CD4-positive, alpha-beta T cell treated with Interferon alpha-2 for 1 hour (primary cell): Measurements from ENCODE around the gene SRSF9.
A peak's percentile ranks its signal among the peaks of the same experiment; 100 is the strongest.
"Not testable (repeated sequence)": the region's sequence is repeated elsewhere in the genome, so short reads cannot be mapped to it uniquely, and the experiment has no call there.

Experiments
- DNase-seq, 2 donors: peaks; one replicate each; pipeline ENCODE4 v3.0.0-alpha.2; 2020 to 2022

SRSF9 gene

GRCh38 chr12:120481022-120481767 is 11.6 kb upstream of the SRSF9 start:
- peak in 1 of 2 donors; percentile 52 for DNase-seq

GRCh38 chr12:120480211-120480610 is 10.7 kb upstream of the SRSF9 start:
- DNase-seq = no peak

- no peak for DNase-seq
These were observed 9.9 kb upstream of the SRSF9 start for GRCh38 chr12:120479458-120479857.

GRCh38 chr12:120475643-120476042 is 6.1 kb upstream of the SRSF9 start:
- no peak for DNase-seq

GRCh38 chr12:120474616-120474960 is 5.0 kb upstream of the SRSF9 start:
- no peak for DNase-seq

GRCh38 chr12:120473807-120474615 is 4.5 kb upstream of the SRSF9 start:
- DNase-seq = no peak

- no peak for DNase-seq
These were observed 3.0 kb upstream of the SRSF9 start for GRCh38 chr12:120472521-120472920.

GRCh38 chr12:120470150-120470784 is 719 bp upstream of the SRSF9 start:
- no peak for DNase-seq

- peak; percentile 46 to 63 for DNase-seq
These were observed 613 bp downstream of the SRSF9 start for GRCh38 chr12:120468821-120469449.

- DNase-seq = peak; percentile 6 to 36
These were observed 1.2 kb downstream of the SRSF9 start for GRCh38 chr12:120468325-120468820.

GRCh38 chr12:120467439-120467838 is 2.1 kb downstream of the SRSF9 start:
- no peak for DNase-seq

- peak; percentile 39 to 65 for DNase-seq
These were observed 2.8 kb downstream of the SRSF9 start for GRCh38 chr12:120466560-120467315.

- no peak for DNase-seq
These were observed 3.8 kb downstream of the SRSF9 start for GRCh38 chr12:120465756-120466155.

GRCh38 chr12:120463712-120464111 is 5.8 kb downstream of the SRSF9 start:
- no peak for DNase-seq

GRCh38 chr12:120462099-120462640 is 7.4 kb downstream of the SRSF9 start:
- DNase-seq = no peak

- no peak for DNase-seq
These were observed 9.4 kb downstream of the SRSF9 start for GRCh38 chr12:120460157-120460556.

GRCh38 chr12:120457133-120457532 is 12.4 kb downstream of the SRSF9 start:
- DNase-seq = peak in 1 of 2 donors; percentile 24

GRCh38 chr12:120455302-120455701 is 14.2 kb downstream of the SRSF9 start:
- DNase-seq = no peak

GRCh38 chr12:120453977-120454376 is 15.6 kb downstream of the SRSF9 start:
- DNase-seq = peak; percentile 28 to 66

- DNase-seq = no peak
These were observed 16.3 kb downstream of the SRSF9 start for GRCh38 chr12:120453060-120453750.

GRCh38 chr12:120452524-120452923 is 17.0 kb downstream of the SRSF9 start:
- not testable (repeated sequence) for DNase-seq
